GM18867 (cell line): ENCODE results near the gene ZNRD2.

ENCODE experiments used
- ATAC-seq: cut with Tn5 transposase; IDR thresholded peaks from one replicate; pipeline ENCODE4 v1.9.1; 2021; ENCODE audit warnings: mild to moderate bottlenecking, moderate library complexity; ENCODE audit not compliant: unreplicated experiment

ZNRD2 gene

GRCh38 chr11:65585396-65586246, 15.3 kb downstream of the ZNRD2 start:
- no peak for ATAC-seq

- no peak for ATAC-seq
These were observed 16.0 kb downstream of the ZNRD2 start for GRCh38 chr11:65586247-65586630.

- ATAC-seq, result no peak
These were observed 16.4 kb downstream of the ZNRD2 start for GRCh38 chr11:65586676-65587075.

- peak; percentile 74 for ATAC-seq
These were observed 18.1 kb downstream of the ZNRD2 start for GRCh38 chr11:65588199-65589054.

- no peak for ATAC-seq
These were observed 19.4 kb downstream of the ZNRD2 start for GRCh38 chr11:65589444-65590239.

GRCh38 chr11:65590240-65590738, 20.0 kb downstream of the ZNRD2 start:
- ATAC-seq, result no peak

- ATAC-seq, result no peak
These were observed 21.9 kb downstream of the ZNRD2 start for GRCh38 chr11:65591939-65592857.

- ATAC-seq, result no peak
These were observed 22.7 kb downstream of the ZNRD2 start for GRCh38 chr11:65592858-65593517.

- ATAC-seq, result no peak
These were observed 23.5 kb downstream of the ZNRD2 start for GRCh38 chr11:65593518-65594414.

- ATAC-seq, result no peak
These were observed 24.9 kb downstream of the ZNRD2 start for GRCh38 chr11:65595131-65595530.

GRCh38 chr11:65595543-65596281, 25.4 kb downstream of the ZNRD2 start, which contains the start of gene KCNK7:
KCNK7 (minus strand) TSS chr11:65595800; CDS start chr11:65595772, 28 bp downstream.
- ATAC-seq, result no peak

GRCh38 chr11:65596520-65596919, 26.2 kb downstream of the ZNRD2 start:
- ATAC-seq, result no peak

- no peak for ATAC-seq
These were observed 28.0 kb downstream of the ZNRD2 start for GRCh38 chr11:65598258-65598699.

GRCh38 chr11:65599216-65599954, 29.1 kb downstream of the ZNRD2 start:
- no peak for ATAC-seq

GRCh38 chr11:65599955-65600246, 29.6 kb downstream of the ZNRD2 start:
- no peak for ATAC-seq

- no peak for ATAC-seq
These were observed 34.0 kb downstream of the ZNRD2 start for GRCh38 chr11:65604258-65604657.
